GM23248 (cell line): ENCODE results near the gene VEGFD.

Experiments
- EZH2 ChIP-seq: fragments of 200-600 bp; sonication (generic); IDR thresholded peaks from 2 replicates; pipeline ENCODE4 v1.6.1; 2018; ENCODE audit warnings: antibody characterized with exemption, mild to moderate bottlenecking; ENCODE audit not compliant: insufficient read depth, poor library complexity, severe bottlenecking
- EZH2phosphoT487 ChIP-seq: fragments of 200-600 bp; sonication (generic); IDR thresholded peaks from 2 replicates; pipeline ENCODE4 v1.6.1; 2018; ENCODE audit warnings: antibody characterized with exemption, moderate library complexity, mild to moderate bottlenecking, low read depth; ENCODE audit not compliant: insufficient read depth

GRCh38 chrX:15344106-15344505 lies 40.1 kb downstream of the VEGFD start:
- TF ChIP-seq EZH2 (no peak), EZH2phosphoT487 (no peak)
